ENCODE data around the gene UIMC1. TPM values are rescaled to one million over a fixed set of nuclear protein-coding genes. Genes with fewer than 3 reads are reported as not detected.

The UIMC1 gene
- total RNA-seq, 1 experiment from 2014 or later = 96.3 TPM

- no peak overlapping the region for H3K4me3 Mint-ChIP-seq (ENCODE audit: unreplicated experiment)
- no peak for DNase-seq (ENCODE audit: unreplicated experiment)
- BruUV-seq (replicated peaks) = no TSS peak
- no peaks in the 10 kb centered on the region for H3K9me3 Mint-ChIP-seq (ENCODE audit: unreplicated experiment)
- intact Hi-C loops (cut with micrococcal nuclease) = no loop called here
- POLR2A ChIA-PET = no interaction called here
- CTCF ChIA-PET = interaction anchor here (0.6 kb wide), 1 partner anchor 26 kb away, joined by 4 read pairs; no protein-coding TSS in a partner anchor
- H3K4me1 Mint-ChIP-seq (ENCODE audit: insufficient read depth, unreplicated experiment) = no peaks in the 10 kb centered on the region
- no peak overlapping the region for H3K27ac Mint-ChIP-seq (ENCODE audit: low read depth, unreplicated experiment)
- no peaks in the 10 kb centered on the region for H3K36me3 Mint-ChIP-seq (ENCODE audit: insufficient read depth, unreplicated experiment)
- H3K27me3 Mint-ChIP-seq (ENCODE audit: insufficient read depth, unreplicated experiment) = peaks cover 57% of the 10 kb centered on the region
- no peak for TF ChIP-seq CTCF (IDR thresholded peaks at IDR 0.05; ENCODE audit: unreplicated experiment)
Observed at GRCh38 chr5:176866707-176867310, 139.8 kb downstream of the UIMC1 start.

GRCh38 chr5:176865964-176866363 lies 140.6 kb downstream of the UIMC1 start:
- no peaks in the 10 kb centered on the region for H3K9me3 Mint-ChIP-seq (ENCODE audit: unreplicated experiment)
- H3K27ac Mint-ChIP-seq (ENCODE audit: low read depth, unreplicated experiment) = no peak overlapping the region
- BruUV-seq (replicated peaks) = no TSS peak
- no peak for DNase-seq (ENCODE audit: unreplicated experiment)
- ChIA-PET CTCF (interaction anchor here (0.9 kb wide), 1 partner anchor 205 kb away, joined by 3 read pairs; no protein-coding TSS in a partner anchor), POLR2A (no interaction called here)
- intact Hi-C loops (cut with micrococcal nuclease) = no loop called here
- H3K4me1 Mint-ChIP-seq (ENCODE audit: insufficient read depth, unreplicated experiment) = no peaks in the 10 kb centered on the region
- H3K27me3 Mint-ChIP-seq (ENCODE audit: insufficient read depth, unreplicated experiment) = peaks cover 57% of the 10 kb centered on the region
- TF ChIP-seq CTCF (IDR thresholded peaks at IDR 0.05; ENCODE audit: unreplicated experiment) = no peak
- no peaks in the 10 kb centered on the region for H3K36me3 Mint-ChIP-seq (ENCODE audit: insufficient read depth, unreplicated experiment)
- H3K4me3 Mint-ChIP-seq (ENCODE audit: unreplicated experiment) = no peak overlapping the region

GRCh38 chr5:176864755-176865154 lies 141.8 kb downstream of the UIMC1 start:
- H3K9me3 Mint-ChIP-seq (ENCODE audit: unreplicated experiment) = no peaks in the 10 kb centered on the region
- H3K27ac Mint-ChIP-seq (ENCODE audit: low read depth, unreplicated experiment) = no peak overlapping the region
- intact Hi-C loops (cut with micrococcal nuclease) = no loop called here
- peaks cover 57% of the 10 kb centered on the region for H3K27me3 Mint-ChIP-seq (ENCODE audit: insufficient read depth, unreplicated experiment)
- no peak overlapping the region for H3K4me3 Mint-ChIP-seq (ENCODE audit: unreplicated experiment)
- H3K4me1 Mint-ChIP-seq (ENCODE audit: insufficient read depth, unreplicated experiment) = no peaks in the 10 kb centered on the region
- BruUV-seq (replicated peaks) = no TSS peak
- DNase-seq (ENCODE audit: unreplicated experiment) = no peak
- ChIA-PET CTCF (interaction anchor here (0.5 kb wide), 1 partner anchor 171 kb away, joined by 3 read pairs; no protein-coding TSS in a partner anchor), POLR2A (no interaction called here)
- TF ChIP-seq CTCF (IDR thresholded peaks at IDR 0.05; ENCODE audit: unreplicated experiment) = no peak
- H3K36me3 Mint-ChIP-seq (ENCODE audit: insufficient read depth, unreplicated experiment) = no peaks in the 10 kb centered on the region

GRCh38 chr5:176863765-176864098 lies 142.8 kb downstream of the UIMC1 start:
- Mint-ChIP-seq H3K36me3 (ENCODE audit: insufficient read depth, unreplicated experiment) (no peaks in the 10 kb centered on the region), H3K4me1 (ENCODE audit: insufficient read depth, unreplicated experiment) (no peaks in the 10 kb centered on the region), H3K4me3 (ENCODE audit: unreplicated experiment) (no peak overlapping the region), H3K27ac (ENCODE audit: low read depth, unreplicated experiment) (no peak overlapping the region), H3K9me3 (ENCODE audit: unreplicated experiment) (no peaks in the 10 kb centered on the region), H3K27me3 (ENCODE audit: insufficient read depth, unreplicated experiment) (peaks cover 60% of the 10 kb centered on the region)
- no peak for TF ChIP-seq CTCF (IDR thresholded peaks at IDR 0.05; ENCODE audit: unreplicated experiment)
- no TSS peak for BruUV-seq (replicated peaks)
- ChIA-PET CTCF (no interaction called here), POLR2A (no interaction called here)
- no peak for DNase-seq (ENCODE audit: unreplicated experiment)
- intact Hi-C loops (cut with micrococcal nuclease) = no loop called here

Data from MCF 10A (cell line).